HG02571 (cell line): Measurements from ENCODE around the gene MYH15.

Experiments used
- ATAC-seq: cut with Tn5 transposase; IDR thresholded peaks from one replicate; pipeline ENCODE4 v1.9.1; 2021; ENCODE audit warnings: mild to moderate bottlenecking, moderate library complexity; ENCODE audit not compliant: unreplicated experiment

The MYH15 gene

GRCh38 chr3:108510496-108510895, at the start of gene MYH15:
Gene MYH15, minus strand, starts transcription at chr3:108510596. Its CDS starts 66 bp downstream, at chr3:108510530.
- no peak for ATAC-seq

GRCh38 chr3:108555966-108556581, 45.7 kb upstream of the MYH15 start:
- ATAC-seq, result no peak

- ATAC-seq, result no peak
Measured at GRCh38 chr3:108554913-108555571, 44.6 kb upstream of the MYH15 start.

GRCh38 chr3:108554229-108554628, 43.8 kb upstream of the MYH15 start:
- no peak for ATAC-seq

GRCh38 chr3:108552267-108553159, 42.1 kb upstream of the MYH15 start:
- ATAC-seq, result peak; percentile 62

GRCh38 chr3:108548886-108549285, 38.5 kb upstream of the MYH15 start:
- ATAC-seq, result no peak

- no peak for ATAC-seq
Measured at GRCh38 chr3:108548304-108548703, 37.9 kb upstream of the MYH15 start.

- no peak for ATAC-seq
Measured at GRCh38 chr3:108546692-108547091, 36.3 kb upstream of the MYH15 start.

GRCh38 chr3:108546247-108546646, 35.9 kb upstream of the MYH15 start:
- no peak for ATAC-seq

GRCh38 chr3:108538083-108538482, 27.7 kb upstream of the MYH15 start:
- no peak for ATAC-seq

- ATAC-seq, result peak; percentile 94
Measured at GRCh38 chr3:108528459-108529252, 18.3 kb upstream of the MYH15 start.

GRCh38 chr3:108527817-108528216, 17.4 kb upstream of the MYH15 start:
- ATAC-seq, result no peak

GRCh38 chr3:108527109-108527508, 16.7 kb upstream of the MYH15 start:
- ATAC-seq, result no peak

GRCh38 chr3:108525971-108526370, 15.6 kb upstream of the MYH15 start:
- no peak for ATAC-seq

GRCh38 chr3:108525256-108525655, 14.9 kb upstream of the MYH15 start:
- no peak for ATAC-seq

GRCh38 chr3:108524537-108524936, 14.1 kb upstream of the MYH15 start:
- no peak for ATAC-seq

GRCh38 chr3:108518895-108519294, 8.5 kb upstream of the MYH15 start:
- no peak for ATAC-seq

- no peak for ATAC-seq
Measured at GRCh38 chr3:108516881-108517280, 6.5 kb upstream of the MYH15 start.

GRCh38 chr3:108513961-108514360, 3.6 kb upstream of the MYH15 start:
- ATAC-seq, result no peak

GRCh38 chr3:108512671-108513070, 2.3 kb upstream of the MYH15 start:
- ATAC-seq, result no peak

- ATAC-seq, result no peak
Measured at GRCh38 chr3:108511490-108511889, 1.1 kb upstream of the MYH15 start.
